Kidney tubule cell (primary cell): ENCODE results near the gene KIF26B.
A peak's percentile ranks its signal among the peaks of the same experiment; 100 is the strongest.
"Not testable (repeated sequence)": the region's sequence is repeated elsewhere in the genome, so short reads cannot be mapped to it uniquely, and the experiment has no call there.

Experiments used
- DNase-seq: peaks from one replicate; pipeline ENCODE4 v3.0.0-alpha.2; 2018; ENCODE audit warnings: low spot score

The KIF26B gene

GRCh38 chr1:245154429-245155271 lies at the start of gene KIF26B:
Gene KIF26B (plus strand): TSS chr1:245154985. CDS start chr1:245155425, 440 bp downstream.
- peak; percentile 74 for DNase-seq

GRCh38 chr1:245105042-245105441 lies 49.7 kb upstream of the KIF26B start:
- no peak for DNase-seq

- DNase-seq: no peak
These were observed 48.9 kb upstream of the KIF26B start for GRCh38 chr1:245105815-245106410.

- DNase-seq: no peak
These were observed 47.0 kb upstream of the KIF26B start for GRCh38 chr1:245107776-245108114.

- no peak for DNase-seq
These were observed 46.5 kb upstream of the KIF26B start for GRCh38 chr1:245108246-245108645.

- no peak for DNase-seq
These were observed 45.9 kb upstream of the KIF26B start for GRCh38 chr1:245108909-245109308.

GRCh38 chr1:245110406-245110805 lies 44.4 kb upstream of the KIF26B start:
- DNase-seq: no peak

- DNase-seq: no peak
These were observed 43.7 kb upstream of the KIF26B start for GRCh38 chr1:245111073-245111472.

GRCh38 chr1:245113649-245114048 lies 41.1 kb upstream of the KIF26B start:
- DNase-seq: no peak

- no peak for DNase-seq
These were observed 38.7 kb upstream of the KIF26B start for GRCh38 chr1:245116131-245116530.

- DNase-seq: no peak
These were observed 38.0 kb upstream of the KIF26B start for GRCh38 chr1:245116751-245117150.

- DNase-seq: no peak
These were observed 36.7 kb upstream of the KIF26B start for GRCh38 chr1:245118066-245118465.

- no peak for DNase-seq
These were observed 36.0 kb upstream of the KIF26B start for GRCh38 chr1:245118806-245119205.

GRCh38 chr1:245121523-245121922 lies 33.3 kb upstream of the KIF26B start:
- DNase-seq: no peak

- no peak for DNase-seq
These were observed 30.5 kb upstream of the KIF26B start for GRCh38 chr1:245124241-245124640.

GRCh38 chr1:245124644-245125043 lies 30.1 kb upstream of the KIF26B start:
- DNase-seq: no peak

GRCh38 chr1:245126530-245126929 lies 28.3 kb upstream of the KIF26B start:
- DNase-seq: no peak

GRCh38 chr1:245128381-245129101 lies 26.2 kb upstream of the KIF26B start:
- no peak for DNase-seq

- DNase-seq: peak; percentile 5
These were observed 25.2 kb upstream of the KIF26B start for GRCh38 chr1:245129319-245130240.

- not testable (repeated sequence) for DNase-seq
These were observed 24.3 kb upstream of the KIF26B start for GRCh38 chr1:245130281-245131025.

- DNase-seq: no peak
These were observed 23.8 kb upstream of the KIF26B start for GRCh38 chr1:245131026-245131393.
